Natural killer cell (primary cell): ENCODE measurements around the gene HADH. TPM values are rescaled to one million over a fixed set of nuclear protein-coding genes. Genes with fewer than 3 reads are reported as not detected.
A peak's percentile ranks its signal among the peaks of the same experiment; 100 is the strongest.

Source experiments
- ATAC-seq, 3 donors: fragments of 150-1000 bp in 2 of 3; fragments of 200-7000 bp in 1 of 3; cut with Tn5 transposase; 1 replicate in 1 of 3; 2 replicates in 2 of 3; pipeline ENCODE4 v1.10.0; 2021; ENCODE audit warnings: mild to moderate bottlenecking in 2 of 3, moderate library complexity in 2 of 3
- DNase-seq, 2 donors: peaks; one replicate each; pipeline versions ENCODE4 v3.0.0 to v3.0.0-alpha.2; 2013 to 2021; ENCODE audit warnings: mixed read lengths in 1 of 2
- H3K27ac ChIP-seq: one replicate; pipeline ENCODE4 v1.5.1; 2013; ENCODE audit warnings: mild to moderate bottlenecking, low read length
- H3K27me3 ChIP-seq: one replicate; pipeline ENCODE4 v1.6.1; 2013; ENCODE audit warnings: low read length; ENCODE audit not compliant: control insufficient read depth, insufficient read depth
- H3K36me3 ChIP-seq: one replicate; pipeline ENCODE4 v1.6.1; 2013; ENCODE audit warnings: low read length; ENCODE audit not compliant: control insufficient read depth, insufficient read depth
- H3K4me1 ChIP-seq: one replicate; pipeline ENCODE4 v1.6.1; 2013; ENCODE audit warnings: low read length; ENCODE audit not compliant: control insufficient read depth, insufficient read depth
- H3K4me3 ChIP-seq: one replicate; pipeline ENCODE4 v1.5.1; 2013; ENCODE audit warnings: low read length
- H3K9me3 ChIP-seq: one replicate; pipeline ENCODE4 v1.6.1; 2013; ENCODE audit warnings: low read length; ENCODE audit not compliant: control insufficient read depth, insufficient read depth
- H3K27ac Mint-ChIP-seq, 2 donors: one replicate each; pipeline ENCODE4 v1.8.0; 2022; ENCODE audit warnings: mild to moderate bottlenecking in 2 of 2, mixed read lengths in 2 of 2, moderate library complexity in 1 of 2
- H3K27me3 Mint-ChIP-seq, 2 donors: one replicate each; pipeline ENCODE4 v1.8.0; 2022; ENCODE audit warnings: low read depth in 2 of 2, mixed read lengths in 2 of 2
- H3K36me3 Mint-ChIP-seq: one replicate; pipeline ENCODE4 v1.8.0; 2022; ENCODE audit warnings: mixed read lengths
- H3K4me1 Mint-ChIP-seq, 2 donors: one replicate each; pipeline ENCODE4 v1.8.0; 2022; ENCODE audit warnings: mixed read lengths in 2 of 2
- H3K4me3 Mint-ChIP-seq: one replicate; pipeline ENCODE4 v1.8.0; 2022; ENCODE audit warnings: mild to moderate bottlenecking, moderate library complexity, mixed read lengths
- H3K9me3 Mint-ChIP-seq, 2 donors: one replicate each; pipeline ENCODE4 v1.8.0; 2022; ENCODE audit warnings: mixed read lengths in 2 of 2
- WGBS: methylation state at CpG from one replicate; pipeline ENCODE4 v1.1.7; 2013; ENCODE audit warnings: missing lambda C conversion rate; ENCODE audit not compliant: insufficient coverage; 5-methylcytosine and 5-hydroxymethylcytosine counted together
- intact Hi-C: fragments of 100-400 bp; cut with micrococcal nuclease; formaldehyde crosslinking; loops from one replicate; pipeline ENCODE4 v1.14.2; 2022
- total RNA-seq, 4 donors: library from RNA; stranded (reverse); fragments of 120-200 nt in 1 of 4; gene quantifications; one replicate each; pipeline versions ENCODE4 v1.2.3 to v1.2.4, GENCODE V29; 2013 to 2022
- TF ChIP-seq, protein P1 (sequence below): fragments of 200-600 bp; IDR thresholded peaks from one replicate; pipeline ENCODE4 v1.8.0; 2022; ENCODE audit warnings: antibody characterized with exemption

The HADH gene
- total RNA-seq, result 10 to 100 TPM in 2 of 3 donors, 1 to 10 TPM in 1; 9.1 to 16.5 (median 14.4) TPM
- 15.5 TPM for total RNA-seq (2013)

DNA sequence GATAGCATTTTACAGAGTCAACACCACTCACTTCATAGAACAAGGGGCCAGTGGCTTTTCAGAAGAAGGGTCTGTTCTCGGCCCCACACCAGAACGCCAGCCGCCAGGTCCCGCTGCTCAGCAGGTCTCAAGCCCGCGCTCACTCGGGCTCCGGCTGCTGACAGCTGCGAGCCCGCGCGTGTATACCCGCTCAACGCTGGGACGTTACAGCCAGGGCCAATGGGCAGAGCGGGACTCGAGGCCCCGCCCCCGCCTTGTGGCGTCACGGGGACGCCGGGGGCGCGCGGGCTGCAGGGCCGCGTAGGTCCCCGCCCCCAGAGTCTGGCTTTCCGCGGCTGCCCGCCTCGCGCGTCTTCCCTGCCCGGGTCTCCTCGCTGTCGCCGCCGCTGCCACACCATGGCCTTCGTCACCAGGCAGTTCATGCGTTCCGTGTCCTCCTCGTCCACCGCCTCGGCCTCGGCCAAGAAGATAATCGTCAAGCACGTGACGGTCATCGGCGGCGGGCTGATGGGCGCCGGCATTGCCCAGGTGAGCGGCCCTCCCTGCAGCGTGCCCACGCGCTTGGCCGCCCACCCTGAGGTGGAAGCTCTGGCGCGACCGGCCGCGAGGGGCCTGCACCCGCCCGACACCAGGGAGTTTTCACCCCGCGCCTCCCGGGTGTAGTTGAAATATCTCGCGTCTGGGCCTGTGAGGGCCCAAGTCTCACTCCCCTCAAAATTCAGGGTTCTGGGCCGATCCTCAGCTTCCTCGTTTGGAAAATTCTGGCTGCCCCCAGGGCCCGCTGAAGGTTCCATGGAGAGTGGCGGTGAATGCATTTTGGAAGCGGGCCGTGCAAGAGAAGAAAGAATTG lies at the start of gene HADH:
TSS of gene HADH (plus strand) at position 353 of the 850 bp plus-strand sequence. CDS start at position 397, 44 bp downstream.
- H3K9me3 ChIP-seq, result no peaks in the 10 kb centered on the region
- WGBS, result under 1% methylated on average over 77 of the region's 78 CpGs
- Mint-ChIP-seq H3K9me3 (no peaks in the 10 kb centered on the region), H3K27ac (peak within 1 kb of the TSS; percentile 89 to 94), H3K4me1 (peaks cover 29 to 34% of the 10 kb centered on the region in 2 donors), H3K27me3 (no peaks in the 10 kb centered on the region), H3K4me3 (peak within 1 kb of the TSS; percentile 89), H3K36me3 (no peaks in the 10 kb centered on the region)
- H3K4me3 ChIP-seq, result peak within 1 kb of the TSS; percentile 63
- no peaks in the 10 kb centered on the region for H3K36me3 ChIP-seq
- intact Hi-C loops, result loop anchor here (1.0 to 5.0 kb wide), 3 partner anchors 58 to 631 kb away; partner anchors contain the start of genes CYP2U1, PAPSS1 and RPL34
- TF ChIP-seq, protein P1, sequence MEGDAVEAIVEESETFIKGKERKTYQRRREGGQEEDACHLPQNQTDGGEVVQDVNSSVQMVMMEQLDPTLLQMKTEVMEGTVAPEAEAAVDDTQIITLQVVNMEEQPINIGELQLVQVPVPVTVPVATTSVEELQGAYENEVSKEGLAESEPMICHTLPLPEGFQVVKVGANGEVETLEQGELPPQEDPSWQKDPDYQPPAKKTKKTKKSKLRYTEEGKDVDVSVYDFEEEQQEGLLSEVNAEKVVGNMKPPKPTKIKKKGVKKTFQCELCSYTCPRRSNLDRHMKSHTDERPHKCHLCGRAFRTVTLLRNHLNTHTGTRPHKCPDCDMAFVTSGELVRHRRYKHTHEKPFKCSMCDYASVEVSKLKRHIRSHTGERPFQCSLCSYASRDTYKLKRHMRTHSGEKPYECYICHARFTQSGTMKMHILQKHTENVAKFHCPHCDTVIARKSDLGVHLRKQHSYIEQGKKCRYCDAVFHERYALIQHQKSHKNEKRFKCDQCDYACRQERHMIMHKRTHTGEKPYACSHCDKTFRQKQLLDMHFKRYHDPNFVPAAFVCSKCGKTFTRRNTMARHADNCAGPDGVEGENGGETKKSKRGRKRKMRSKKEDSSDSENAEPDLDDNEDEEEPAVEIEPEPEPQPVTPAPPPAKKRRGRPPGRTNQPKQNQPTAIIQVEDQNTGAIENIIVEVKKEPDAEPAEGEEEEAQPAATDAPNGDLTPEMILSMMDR, result no peak
- ATAC-seq, result peak; percentile 98 to 100 (median 99)
- peak within 1 kb of the TSS; percentile 64 for H3K27ac ChIP-seq
- DNase-seq, result peak; percentile 97
- peaks cover 10% of the 10 kb centered on the region for H3K4me1 ChIP-seq
- no peaks in the 10 kb centered on the region for H3K27me3 ChIP-seq

DNA sequence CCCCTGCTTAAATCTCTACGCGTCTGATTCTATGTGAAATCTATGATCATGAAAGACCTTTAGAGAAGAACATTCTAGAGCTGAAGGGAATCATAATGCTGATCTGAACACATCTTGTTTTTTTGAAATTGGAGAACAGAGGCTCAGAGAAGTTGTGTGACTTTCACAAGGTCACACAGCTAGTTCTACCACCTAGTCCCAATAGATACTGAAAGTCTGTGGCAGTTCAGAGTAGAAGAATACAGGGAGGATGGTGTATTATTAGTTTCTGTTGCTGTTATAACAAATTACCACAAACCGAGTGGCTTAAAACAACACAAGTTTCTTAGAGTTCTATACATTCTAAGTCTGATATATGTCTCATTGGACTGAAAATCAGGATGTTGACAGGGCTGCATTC lies 43.9 kb upstream of the HADH start:
- Mint-ChIP-seq H3K27ac (no peak overlapping the region), H3K4me1 (no peaks in the 10 kb centered on the region), H3K9me3 (no peaks in the 10 kb centered on the region), H3K4me3 (no peak overlapping the region), H3K27me3 (no peaks in the 10 kb centered on the region), H3K36me3 (peaks cover 8% of the 10 kb centered on the region)
- Histone ChIP-seq H3K4me3 (no peak overlapping the region), H3K27me3 (no peaks in the 10 kb centered on the region), H3K4me1 (no peaks in the 10 kb centered on the region), H3K27ac (no peak overlapping the region), H3K36me3 (peaks cover 7% of the 10 kb centered on the region), H3K9me3 (no peaks in the 10 kb centered on the region)
- intact Hi-C loops, result no loop called here
- 95% methylated on average over 3 of the region's 3 CpGs for WGBS
- no peak for DNase-seq
- ATAC-seq, result no peak
- TF ChIP-seq, protein P1, result no peak

DNA sequence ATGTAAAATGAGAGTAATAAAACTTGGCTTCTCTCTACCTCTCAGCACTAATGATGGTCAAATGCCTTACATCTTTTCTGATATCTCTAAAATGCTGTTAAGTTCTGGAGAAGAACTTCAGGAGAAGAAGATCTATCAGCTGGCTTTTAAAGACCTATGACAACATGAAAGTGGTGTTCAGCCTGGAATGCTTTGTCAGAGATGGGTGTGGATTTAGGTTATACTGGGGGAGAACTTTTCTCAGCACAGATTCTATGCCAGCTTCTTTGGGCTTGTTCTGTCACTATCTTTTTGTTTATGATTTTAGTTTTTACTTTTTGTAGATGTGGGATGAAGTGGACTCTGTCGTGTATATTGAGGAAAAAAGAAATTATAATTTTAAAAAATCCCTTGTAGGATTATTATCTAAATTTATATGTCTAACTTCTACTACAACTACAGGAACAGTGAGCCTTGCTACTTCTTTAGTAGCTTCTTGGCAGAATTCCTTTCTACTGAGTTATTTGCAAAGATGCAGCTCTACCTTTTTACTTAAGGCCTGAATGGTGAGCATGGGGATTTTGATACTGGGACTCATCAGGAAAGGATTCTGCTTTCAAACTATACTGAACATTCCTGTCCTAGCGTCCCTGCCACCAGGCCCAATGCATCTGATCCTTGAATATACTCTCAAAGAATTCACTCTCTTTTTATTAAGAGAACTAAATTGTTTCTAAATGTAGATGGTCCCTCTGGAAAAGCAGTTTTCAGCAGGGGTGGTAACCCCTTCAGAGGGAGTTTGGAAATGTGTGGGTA lies 38.7 kb upstream of the HADH start:
- H3K9me3 Mint-ChIP-seq, result peaks cover 2 to 7% of the 10 kb centered on the region in 2 donors

More for the DNA sequence above, 38.7 kb upstream of the HADH start:
- H3K4me1 Mint-ChIP-seq, result no peaks in the 10 kb centered on the region
- Histone ChIP-seq H3K27me3 (no peaks in the 10 kb centered on the region), H3K9me3 (no peaks in the 10 kb centered on the region), H3K4me1 (no peaks in the 10 kb centered on the region), H3K4me3 (no peak overlapping the region), H3K36me3 (peaks cover 7% of the 10 kb centered on the region), H3K27ac (no peak overlapping the region)
- DNase-seq (no peak), ATAC-seq (no peak)
- intact Hi-C loops, result no loop called here
- H3K27me3 Mint-ChIP-seq, result peaks cover 1 to 5% of the 10 kb centered on the region in 2 donors
- H3K36me3 Mint-ChIP-seq, result peaks cover 18% of the 10 kb centered on the region
- TF ChIP-seq, protein P1, result no peak
- 100% methylated on average over 1 of the region's 2 CpGs for WGBS
- H3K4me3 Mint-ChIP-seq, result no peak overlapping the region
- H3K27ac Mint-ChIP-seq, result no peak overlapping the region
